Activated CD4-positive, alpha-beta T cell treated with anti-CD3 and anti-CD28 coated beads, Interleukin-2, amount 50 U/mL, for 1 hour (primary cell): ENCODE data around the gene TTC22.

ENCODE experiments used
- DNase-seq: peaks from one replicate; pipeline ENCODE4 v3.0.0-alpha.2; 2020

TTC22 gene

DNA sequence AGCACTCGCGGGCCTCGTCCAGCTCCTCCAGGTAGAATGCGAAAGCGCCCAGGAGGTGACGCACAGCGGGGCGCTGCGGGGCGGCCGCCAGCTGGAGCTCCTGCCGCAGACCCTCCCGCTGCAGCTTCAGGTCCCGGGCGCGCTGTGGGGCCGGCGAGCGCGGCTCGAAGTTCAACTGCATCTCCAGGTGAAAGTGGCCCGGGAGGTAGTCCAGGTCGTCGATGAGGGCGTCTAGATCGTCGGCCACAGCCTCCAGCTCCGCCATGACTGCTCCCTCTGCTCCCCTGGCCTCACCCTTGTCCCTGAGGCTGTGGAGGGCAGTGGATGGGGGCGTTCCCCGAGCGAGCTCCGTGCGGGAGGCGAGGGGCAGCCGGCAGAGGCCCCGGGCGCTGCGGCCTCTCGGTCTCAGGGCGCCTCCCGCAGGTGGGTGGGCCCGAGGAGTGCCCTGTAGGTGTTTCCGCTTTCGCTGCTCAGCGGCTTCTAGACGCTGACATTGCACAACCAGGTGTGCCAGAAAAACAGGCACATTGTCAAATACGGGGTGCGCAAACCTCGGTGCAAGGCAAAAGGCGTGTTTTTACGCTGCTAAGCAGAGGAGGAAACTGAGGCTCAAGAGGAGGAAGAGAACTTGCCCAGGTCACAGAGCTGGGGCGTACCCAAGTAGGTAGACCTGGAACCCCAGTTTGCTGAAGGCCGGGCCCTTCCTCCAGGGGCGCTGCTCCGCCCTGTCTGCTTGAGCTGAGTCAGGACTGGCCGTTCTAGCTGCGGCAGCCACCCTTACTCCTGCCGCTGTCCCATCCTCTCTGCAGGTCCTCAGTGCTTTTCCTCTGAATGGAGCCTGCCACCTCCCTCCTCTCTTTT is at the start of gene TTC22:
Gene TTC22, minus strand, starts transcription at position 425 of the 861 bp plus-strand sequence. Its CDS starts 160 bp downstream, at position 265.
- DNase-seq = peak; percentile 71

DNA sequence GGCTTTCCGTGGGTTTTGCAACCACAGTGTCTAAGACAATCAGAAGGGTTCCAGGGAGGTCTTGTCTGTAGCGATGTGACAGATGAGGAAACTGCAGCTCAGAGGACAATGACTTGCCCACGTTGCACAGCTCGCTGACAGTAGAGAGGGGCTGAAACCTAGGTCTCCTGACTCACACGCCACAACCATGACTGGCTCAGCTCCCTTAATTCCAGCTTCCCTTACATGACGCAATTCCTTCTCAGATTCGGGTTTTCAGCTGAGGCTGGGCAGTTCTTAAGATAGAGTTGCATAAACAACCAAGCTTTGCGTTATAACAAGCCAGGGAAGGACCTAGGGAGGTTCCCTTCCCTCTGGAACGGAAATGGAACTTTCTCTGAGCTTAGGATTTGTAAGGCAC is 49.6 kb upstream of the TTC22 start:
- DNase-seq = no peak

DNA sequence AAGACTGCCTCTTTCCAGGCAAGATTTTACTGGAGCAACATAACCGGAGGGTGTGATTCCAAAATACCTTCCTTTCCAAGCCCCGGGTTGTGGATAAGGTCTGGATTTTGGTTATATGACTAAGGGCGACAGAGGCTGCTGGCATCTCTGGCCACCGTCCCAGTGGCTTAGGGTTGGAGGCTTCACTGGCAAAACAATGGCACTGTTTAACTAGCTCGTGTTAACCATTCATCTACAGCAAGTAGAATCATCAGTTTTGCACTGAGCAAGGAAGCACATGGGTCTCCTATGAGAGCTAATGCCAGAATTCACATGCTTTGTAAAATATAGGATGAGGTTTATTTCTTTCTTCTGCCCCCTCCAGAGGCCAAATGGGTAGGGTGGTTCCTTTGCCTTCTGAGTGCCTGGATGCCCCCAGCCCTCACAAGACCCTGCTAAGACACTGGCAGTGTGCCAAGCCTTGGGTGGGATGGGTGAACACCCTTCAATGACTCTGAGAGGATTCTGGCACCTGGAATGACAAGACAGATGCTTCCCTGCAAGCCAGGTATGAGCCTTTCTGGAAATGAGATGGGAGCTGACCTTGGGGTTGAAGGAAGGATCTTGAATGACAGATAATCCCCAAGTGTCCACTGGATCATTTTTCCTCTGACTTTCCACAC is 49.1 kb upstream of the TTC22 start:
- DNase-seq = no peak

DNA sequence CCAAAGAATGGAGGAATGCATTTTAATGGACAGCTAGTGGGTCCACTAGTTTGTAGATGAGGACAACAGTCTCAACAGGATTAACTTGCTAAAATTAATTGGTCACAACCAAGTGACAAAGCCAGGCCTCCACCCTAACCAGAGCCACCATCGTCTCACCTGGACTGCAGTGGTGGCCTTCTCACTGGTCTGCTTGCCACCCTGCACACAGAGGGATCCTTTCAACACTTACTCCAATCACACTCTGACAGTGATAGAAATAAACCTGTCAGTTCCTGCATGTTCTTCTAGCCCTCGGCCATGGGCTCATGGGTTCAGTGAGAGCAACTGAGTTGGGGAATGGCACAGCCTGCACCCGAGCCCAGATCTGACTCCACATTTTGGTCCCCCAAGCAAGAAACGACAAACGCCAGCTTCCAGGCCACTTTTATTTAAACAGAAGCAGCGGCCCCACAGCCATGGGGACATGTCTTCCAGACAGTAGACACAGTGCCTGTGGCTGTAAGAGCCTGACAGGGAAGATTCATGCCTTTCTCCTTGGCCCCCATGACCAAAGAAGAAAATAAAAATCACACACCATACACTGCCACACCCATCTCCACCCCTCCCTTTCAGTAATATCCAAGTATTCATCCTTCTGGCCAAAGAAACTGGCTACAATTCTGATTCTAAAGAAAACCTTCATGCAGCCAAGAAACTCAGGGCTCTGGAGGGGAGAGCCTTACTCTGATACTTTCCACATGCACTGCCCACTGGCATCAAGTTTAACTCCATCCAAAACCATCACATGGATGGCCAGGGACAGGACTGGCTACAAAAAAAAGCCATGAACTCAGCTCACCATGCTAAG is 48.3 kb upstream of the TTC22 start:
- DNase-seq = no peak

DNA sequence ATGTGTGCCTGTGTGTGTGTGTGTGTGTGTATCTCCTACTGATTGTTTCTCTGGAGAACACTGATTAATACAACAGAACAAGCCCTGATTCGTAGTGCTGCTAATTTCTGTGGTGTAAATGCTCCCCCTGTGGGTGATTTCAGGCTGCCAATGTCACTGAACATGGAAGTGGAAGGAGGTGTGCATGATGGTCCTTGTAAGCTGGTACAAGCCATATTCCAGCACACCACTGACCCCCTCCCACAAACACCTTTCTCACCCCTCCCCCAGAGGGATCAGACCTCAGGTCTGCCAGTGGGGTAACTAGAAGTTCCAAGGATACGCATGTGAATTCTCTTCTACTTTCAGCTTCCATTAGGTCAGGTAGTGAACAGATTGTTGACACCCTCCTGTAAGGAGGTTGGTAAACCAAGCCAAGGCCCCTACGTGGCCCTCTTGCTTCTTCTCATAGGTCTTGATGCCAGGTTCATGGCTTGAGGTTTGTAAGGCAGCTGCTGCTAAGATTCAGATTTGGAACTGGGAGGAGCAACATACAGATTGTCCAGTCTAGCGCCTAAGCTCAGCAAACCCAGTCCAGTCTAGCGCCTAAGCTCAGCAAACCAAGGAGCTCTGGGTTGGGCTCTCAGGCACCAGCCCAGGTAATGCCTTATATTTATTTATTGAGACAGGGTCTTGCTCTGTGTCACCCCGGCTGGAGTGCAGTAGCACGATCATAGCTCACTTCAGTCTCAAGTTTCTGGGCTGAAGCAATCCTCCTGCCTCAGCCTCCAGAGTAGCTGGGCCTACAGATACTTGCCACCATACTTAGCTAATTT is 47.2 kb upstream of the TTC22 start:
- DNase-seq = no peak

DNA sequence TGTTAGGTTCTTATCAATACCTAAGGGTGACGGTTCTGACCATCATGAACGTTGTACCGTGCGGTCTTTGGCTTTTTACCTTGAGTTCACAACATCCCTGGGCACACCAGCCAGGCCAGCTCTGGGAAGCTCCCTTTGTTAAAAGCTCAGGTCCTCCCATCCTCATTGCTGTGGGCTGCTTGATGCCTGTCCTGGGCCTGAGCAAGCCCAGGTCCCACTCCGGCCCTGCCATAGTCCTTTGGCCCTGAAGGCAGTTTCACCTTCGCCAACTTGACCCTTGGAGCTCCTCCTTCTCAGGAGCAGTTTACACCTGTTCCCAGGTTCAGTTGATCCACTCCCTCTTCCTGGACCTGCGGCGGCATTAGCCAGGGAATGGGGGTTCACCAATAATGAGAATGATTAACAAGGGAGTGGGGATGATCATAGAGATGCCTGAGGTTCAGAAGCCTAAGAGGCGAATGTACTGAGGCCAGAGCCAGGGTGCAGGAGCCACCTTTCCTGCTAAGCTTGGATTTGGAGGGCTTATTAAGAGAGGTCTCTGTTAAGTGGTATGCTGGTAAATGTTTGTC is 45.7 kb upstream of the TTC22 start:
- no peak for DNase-seq

DNA sequence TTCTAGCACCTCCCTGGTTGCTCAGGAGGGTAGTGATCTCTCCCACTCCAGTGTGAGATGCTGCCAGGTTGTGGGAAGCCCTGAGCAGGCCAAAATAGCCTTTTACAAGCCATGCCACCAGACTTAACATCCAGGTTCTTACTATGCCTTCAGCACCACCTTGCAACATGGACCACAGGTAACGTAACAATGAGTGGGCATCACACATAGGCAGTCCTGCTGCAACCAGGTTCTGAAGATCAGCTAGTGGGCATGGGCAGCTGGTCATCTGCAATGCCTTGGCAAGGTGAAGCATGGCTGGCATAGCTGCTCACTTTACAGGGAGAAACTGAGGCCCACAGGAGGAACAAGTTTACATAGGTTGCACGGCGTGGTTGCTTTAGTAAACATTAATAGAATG is 45.2 kb upstream of the TTC22 start:
- DNase-seq = no peak

DNA sequence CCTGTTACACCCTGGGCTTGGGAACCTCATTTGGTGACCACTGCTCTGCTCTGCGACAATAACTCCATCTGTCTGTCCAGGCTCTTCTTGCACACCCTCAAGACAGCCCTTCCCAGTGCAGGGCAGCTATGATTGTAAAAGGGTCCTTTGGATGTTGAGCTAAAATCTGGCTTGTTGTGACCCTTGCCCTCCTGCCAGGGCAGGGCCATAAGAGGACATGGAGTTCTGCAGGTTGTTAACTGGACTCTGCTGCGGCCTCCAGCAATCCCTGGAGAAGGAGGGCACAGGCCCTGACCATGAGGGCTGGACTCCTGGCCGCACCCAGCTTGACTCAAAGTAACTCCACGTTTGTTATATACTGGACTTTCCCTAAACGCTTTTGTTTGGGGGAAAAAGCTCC is 44.6 kb upstream of the TTC22 start:
- DNase-seq = no peak

DNA sequence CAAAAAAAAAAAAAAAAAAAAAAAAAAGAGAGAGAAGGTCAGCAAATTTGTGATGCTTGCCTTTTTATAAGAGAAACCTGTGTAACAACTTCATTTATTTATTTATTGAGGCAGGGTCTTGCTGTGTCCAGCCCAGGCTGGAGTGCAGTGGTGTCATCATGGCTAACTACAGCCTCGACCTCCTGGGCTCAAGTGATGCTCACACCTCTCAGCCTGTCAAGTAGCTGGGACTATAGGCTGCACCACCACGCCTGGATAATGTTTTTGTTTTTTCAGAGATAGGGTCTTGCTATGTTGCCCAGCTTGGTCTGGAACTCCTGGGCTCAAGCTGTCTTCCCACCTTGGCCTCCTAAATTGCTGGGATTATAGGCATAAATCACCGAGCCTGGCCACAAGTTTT is 43.4 kb upstream of the TTC22 start:
- DNase-seq = no peak

DNA sequence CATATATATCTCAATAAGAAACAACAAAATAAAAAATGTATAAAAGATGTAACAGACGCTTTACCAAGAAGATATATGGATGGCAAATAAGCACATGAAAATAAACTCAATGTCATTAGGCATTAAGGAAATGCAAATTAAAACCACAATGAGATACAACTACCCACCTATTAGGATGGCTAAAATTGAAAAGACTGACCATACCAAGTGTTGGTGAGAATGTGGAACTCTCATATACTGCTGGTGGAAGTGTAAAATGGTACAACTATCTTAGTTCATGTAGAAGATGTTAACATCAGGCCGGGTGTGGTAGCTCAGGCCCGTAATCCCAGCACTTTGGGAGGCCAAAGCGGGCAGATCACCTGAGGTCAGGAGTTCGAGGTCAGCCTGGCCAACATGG is 42.3 kb upstream of the TTC22 start:
- DNase-seq = no peak

DNA sequence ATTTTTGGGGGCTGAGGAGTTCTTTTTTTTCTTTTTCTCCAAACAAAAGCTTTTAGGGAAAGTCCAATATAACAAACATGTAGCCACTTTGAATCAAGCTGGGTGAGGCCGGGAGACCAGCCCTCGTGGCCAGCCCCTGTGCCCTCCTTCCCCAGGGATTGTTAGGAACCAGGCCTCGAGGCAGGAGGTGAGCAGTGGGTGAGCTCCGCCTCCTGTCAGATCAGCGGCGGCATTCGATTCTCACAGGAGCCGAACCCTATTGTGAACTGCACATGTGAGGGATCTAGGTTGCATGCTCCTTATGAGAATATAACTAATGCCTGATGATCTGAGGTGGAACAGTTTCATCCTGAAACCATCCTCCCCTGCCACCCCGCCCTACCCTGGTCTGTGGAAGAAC is 41.8 kb upstream of the TTC22 start:
- DNase-seq = no peak

DNA sequence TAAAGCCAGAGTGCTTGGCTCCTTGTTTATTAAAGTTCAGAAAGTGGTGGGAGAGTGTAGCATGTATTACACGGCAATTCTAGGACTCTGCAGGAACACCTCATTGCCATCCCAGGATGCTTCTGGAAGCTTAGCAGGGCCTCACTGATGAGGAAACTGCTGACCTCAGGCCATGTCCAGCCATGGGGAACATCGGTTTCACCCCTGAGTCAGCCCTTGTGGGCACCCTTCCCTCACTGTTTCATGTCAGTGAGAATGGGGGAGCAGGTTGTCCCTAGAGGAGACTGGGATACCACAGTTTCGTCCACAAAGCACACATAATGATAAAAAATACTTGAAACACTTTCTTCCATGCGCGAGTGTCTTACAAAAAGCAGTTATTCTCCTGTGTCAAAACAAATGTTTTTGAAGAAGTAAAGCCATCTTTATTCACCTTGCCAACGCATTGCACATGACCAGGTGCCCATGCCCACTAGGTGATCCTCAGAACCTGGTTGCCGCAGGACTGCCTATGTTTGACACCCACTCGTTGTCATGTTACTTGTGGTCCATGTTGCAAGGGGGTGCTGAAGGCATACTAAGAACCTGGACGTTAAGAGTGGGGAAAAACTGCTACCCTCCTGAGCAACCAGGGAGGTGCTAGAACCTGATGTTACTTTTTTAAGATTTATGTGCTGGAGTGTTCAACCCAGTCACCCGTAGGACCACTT is 41.2 kb upstream of the TTC22 start:
- no peak for DNase-seq

DNA sequence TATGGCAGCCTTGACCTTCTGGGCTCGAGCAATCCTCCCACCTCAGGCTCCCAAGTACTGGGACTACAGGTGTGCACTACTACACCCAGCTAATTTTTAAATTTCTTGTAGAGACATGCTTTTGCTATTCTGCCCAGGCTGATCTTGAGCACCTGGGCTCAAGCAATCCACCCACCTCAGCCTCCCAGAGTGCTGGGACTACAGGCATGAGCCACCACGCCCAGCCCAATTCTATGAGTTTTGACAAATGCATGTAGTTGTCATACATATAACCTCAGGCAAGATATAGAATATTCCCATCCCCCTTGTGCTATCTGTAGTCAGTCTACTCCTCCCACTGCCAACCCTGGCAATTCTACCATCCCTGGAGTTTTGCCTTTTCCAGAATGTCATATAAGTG is 38.7 kb upstream of the TTC22 start:
- DNase-seq = no peak

DNA sequence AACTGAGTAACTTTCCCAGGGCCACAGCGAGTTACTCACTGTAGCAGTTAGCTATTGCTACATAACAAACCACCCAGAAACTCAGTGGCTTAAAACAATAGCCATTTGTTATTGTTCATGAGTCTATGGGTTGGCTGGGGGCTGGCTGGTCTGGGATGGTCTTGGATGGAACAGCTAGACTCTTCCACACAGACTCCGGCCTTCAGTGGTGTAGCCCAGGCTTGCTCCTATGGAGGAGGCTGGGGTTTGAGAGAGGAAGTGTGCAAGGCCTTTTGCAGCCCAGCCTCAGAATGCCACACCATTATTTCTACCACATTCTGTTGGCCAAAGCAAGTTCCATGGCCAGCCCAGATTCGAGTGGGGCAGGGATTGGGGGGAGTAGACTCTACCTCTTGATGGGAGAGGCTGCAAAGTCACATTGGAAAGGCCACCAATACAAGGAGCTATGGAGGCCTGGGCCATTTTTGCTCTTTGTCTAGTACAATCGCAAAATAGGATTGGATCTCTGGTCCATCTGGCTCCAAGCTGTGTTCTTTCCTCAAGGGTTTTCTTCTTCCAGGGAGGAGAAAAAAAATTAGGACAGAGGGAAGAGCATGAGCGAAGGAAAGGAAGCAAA is 37.5 kb upstream of the TTC22 start:
- no peak for DNase-seq

DNA sequence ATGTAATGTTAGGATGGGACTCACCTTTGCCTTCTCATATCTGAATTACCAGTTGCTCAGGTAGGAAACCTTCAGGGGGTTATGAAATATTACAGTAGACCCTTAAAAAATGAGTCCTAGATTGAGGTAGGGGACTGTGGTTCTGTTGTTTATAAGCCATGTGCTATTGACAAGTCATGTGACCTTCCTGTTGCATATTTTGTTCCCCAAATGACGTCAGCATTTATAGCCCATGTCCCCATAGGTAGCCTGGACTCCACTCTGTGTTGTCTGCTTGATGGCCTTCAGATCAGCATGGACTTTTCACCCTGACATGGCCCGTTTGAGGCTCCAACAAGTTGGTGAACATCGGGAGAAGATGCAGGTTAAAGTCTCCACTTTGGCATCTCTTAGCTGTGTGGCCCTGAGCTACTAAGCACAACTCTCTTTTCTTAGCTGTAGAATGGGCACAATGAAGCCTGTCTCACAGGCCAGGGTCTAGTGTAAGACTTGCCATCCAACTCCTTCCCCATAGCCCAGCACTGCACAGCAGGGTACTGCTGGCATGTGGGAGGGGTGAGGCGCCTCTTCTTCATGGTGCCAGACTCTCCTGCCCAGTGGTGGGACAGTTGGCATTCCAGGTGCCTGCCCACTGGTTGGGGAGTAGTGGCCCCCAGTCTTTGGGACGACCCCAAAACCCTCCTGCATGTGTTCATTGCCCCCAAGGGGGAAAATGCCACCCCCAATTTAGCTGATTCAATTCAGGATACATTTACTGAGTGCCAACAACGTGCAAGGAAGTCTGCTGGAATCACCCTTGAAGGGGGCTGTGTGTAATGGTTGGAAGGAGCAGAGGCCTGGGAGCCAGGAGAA is 36.1 kb upstream of the TTC22 start:
- DNase-seq = no peak

DNA sequence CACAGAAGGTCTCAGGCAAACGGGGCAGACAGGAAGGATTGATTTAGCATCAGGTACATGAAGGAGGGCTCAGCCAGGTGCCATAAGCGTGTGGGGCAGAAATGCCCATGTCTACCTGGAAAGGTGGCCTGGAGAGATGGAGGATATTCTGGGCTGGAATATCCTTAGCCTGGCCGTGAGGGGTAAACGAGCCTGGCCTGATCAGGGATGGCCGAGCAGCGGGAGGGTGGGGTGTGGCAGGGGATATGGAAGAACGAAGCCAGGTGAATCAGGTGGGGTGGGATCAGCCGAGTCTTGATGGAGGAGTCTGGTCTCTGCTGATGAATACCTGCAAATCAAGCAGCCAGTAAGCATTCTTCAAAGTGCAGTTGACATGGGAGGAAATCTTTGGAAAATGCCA is 35.5 kb upstream of the TTC22 start:
- DNase-seq = no peak

DNA sequence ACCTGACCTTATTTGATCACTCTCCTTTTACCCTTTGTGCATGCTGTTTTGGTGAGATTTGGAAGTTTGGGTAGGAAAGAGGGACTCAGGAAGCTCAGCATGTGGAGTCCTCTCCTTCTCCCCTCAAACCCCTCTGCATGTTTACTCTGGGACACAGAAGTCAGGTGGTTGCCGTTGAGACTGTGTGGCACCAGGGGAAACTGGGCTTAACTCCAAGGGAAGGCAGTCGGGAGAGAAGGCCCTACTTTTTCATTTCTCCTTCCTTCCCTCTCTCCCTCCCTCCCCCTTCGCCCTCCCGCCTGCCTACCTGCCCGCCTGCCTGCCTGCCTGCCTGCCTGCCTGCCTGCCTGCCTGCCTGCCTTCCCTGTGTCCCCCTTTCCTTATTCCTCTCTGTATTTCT is 34.8 kb upstream of the TTC22 start:
- DNase-seq = no peak

DNA sequence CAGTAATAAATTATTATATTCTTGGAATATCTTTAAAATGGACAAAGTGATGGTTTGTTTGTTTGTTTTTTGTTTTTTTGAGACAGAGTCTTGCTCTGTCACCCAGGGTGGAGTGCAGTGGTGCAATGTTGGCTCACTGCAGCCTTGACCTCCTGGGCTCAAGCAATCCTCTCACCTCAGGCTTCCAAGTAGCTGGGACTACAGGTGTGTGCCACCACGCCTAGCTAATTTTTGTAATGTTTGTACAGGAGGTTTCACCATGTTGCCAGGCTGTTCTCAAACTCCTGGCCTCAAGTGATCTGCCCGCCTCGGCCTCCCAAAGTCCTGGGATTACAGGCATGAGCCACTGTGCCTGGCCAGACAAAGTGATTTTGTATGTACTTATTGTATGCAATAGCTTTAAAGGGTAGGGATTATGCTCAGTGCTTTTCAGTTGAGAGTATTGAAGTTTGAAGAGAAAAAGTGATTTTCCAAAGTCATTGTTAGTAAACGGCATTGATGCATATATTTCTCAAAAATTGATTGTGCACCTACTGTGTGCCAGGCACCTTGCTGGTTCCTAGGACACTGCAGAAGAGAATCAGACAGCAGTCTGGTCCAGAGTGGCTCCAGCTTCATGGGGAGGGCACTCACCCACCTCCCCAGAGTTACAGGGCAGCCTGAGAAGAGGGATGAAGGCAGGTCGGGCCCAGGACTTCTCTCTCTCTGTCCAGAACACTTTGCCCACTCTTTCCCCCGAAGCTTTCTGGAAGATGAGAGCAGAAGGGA is 34.2 kb upstream of the TTC22 start:
- DNase-seq = no peak

DNA sequence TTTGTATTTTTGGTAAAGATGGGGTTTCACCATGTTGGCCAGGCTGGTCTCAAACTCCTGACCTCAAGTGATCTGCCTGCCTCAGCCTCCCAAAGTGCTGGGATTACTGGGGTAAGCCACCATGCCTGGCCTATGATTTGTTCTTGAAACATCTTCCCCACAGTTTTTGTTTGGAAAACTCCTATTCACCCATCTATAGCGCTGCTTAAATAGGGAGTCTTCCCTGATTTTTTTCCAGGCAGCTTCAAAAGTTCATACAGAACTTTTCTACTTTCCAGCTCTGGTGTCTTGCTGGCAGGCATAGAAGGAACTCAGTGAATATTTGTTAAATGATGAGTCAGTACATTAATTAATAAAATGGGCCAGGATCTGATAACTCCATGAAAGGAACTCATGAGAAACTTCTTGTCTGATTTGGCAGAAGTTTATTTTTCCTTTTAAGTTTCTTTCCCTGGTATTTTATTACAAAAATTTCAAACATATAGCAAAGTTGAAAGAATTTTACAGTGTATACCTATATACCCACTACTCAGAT is 33.0 kb upstream of the TTC22 start:
- DNase-seq = no peak
